ENCODE results near the gene WWC2. TPM values are rescaled to one million over a fixed set of nuclear protein-coding genes. Genes with fewer than 3 reads are reported as not detected.

Gene WWC2
- total and polyA plus RNA-seq, 2 experiments from 2014 or later: 50.5 to 74.2 TPM

GRCh38 chr4:183186813-183187212, 87.8 kb downstream of the WWC2 start:
- no peak for TF ChIP-seq POLR2AphosphoS5 (IDR thresholded peaks at IDR 0.05; ENCODE audit: low read depth)
- TF ChIP-seq EZH2phosphoT487 (IDR thresholded peaks at IDR 0.05; ENCODE audit: unreplicated experiment): no peak
- no peak for TF ChIP-seq EZH2 (IDR thresholded peaks at IDR 0.05; ENCODE audit: low read depth, unreplicated experiment)
- no peak for TF ChIP-seq CREB1 (CRISPR knock-in tag; IDR thresholded peaks at IDR 0.05; ENCODE audit: low read depth)
- TF ChIP-seq STAT1 (IDR thresholded peaks at IDR 0.05; ENCODE audit: unreplicated experiment): no peak
- TF ChIP-seq ETS1 (IDR thresholded peaks at IDR 0.05): no peak
- no peak for TF ChIP-seq ZNF331 (CRISPR knock-in tag; IDR thresholded peaks at IDR 0.05; ENCODE audit: low read depth)
- no peak for TF ChIP-seq CTCF (conservative IDR thresholded peaks at IDR 0.05; ENCODE audit: low read depth in 2 of 2)
- no peak for TF ChIP-seq NANOG (IDR thresholded peaks at IDR 0.05; ENCODE audit: borderline replicate concordance)
- TF ChIP-seq ZNF462 (CRISPR knock-in tag; IDR thresholded peaks at IDR 0.05): no peak
- no peak for TF ChIP-seq JUNB (IDR thresholded peaks at IDR 0.05; ENCODE audit: unreplicated experiment)
- TF ChIP-seq, protein P1, sequence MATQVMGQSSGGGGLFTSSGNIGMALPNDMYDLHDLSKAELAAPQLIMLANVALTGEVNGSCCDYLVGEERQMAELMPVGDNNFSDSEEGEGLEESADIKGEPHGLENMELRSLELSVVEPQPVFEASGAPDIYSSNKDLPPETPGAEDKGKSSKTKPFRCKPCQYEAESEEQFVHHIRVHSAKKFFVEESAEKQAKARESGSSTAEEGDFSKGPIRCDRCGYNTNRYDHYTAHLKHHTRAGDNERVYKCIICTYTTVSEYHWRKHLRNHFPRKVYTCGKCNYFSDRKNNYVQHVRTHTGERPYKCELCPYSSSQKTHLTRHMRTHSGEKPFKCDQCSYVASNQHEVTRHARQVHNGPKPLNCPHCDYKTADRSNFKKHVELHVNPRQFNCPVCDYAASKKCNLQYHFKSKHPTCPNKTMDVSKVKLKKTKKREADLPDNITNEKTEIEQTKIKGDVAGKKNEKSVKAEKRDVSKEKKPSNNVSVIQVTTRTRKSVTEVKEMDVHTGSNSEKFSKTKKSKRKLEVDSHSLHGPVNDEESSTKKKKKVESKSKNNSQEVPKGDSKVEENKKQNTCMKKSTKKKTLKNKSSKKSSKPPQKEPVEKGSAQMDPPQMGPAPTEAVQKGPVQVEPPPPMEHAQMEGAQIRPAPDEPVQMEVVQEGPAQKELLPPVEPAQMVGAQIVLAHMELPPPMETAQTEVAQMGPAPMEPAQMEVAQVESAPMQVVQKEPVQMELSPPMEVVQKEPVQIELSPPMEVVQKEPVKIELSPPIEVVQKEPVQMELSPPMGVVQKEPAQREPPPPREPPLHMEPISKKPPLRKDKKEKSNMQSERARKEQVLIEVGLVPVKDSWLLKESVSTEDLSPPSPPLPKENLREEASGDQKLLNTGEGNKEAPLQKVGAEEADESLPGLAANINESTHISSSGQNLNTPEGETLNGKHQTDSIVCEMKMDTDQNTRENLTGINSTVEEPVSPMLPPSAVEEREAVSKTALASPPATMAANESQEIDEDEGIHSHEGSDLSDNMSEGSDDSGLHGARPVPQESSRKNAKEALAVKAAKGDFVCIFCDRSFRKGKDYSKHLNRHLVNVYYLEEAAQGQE (IDR thresholded peaks at IDR 0.05; ENCODE audit: unreplicated experiment): no peak
- no peak for TF ChIP-seq ZNF114 (CRISPR knock-in tag; IDR thresholded peaks at IDR 0.05)
- no peak overlapping the region for H2AFZ ChIP-seq
- Mint-ChIP-seq H3K36me3 (ENCODE audit: low read depth) (peaks cover 28% of the 10 kb centered on the region), H3K9me3 (peaks cover 8% of the 10 kb centered on the region; the same call in 2 of the 3 replicates), H3K4me3 (no peak overlapping the region), H3K4me1 (peaks cover 69% of the 10 kb centered on the region), H3K27me3 (ENCODE audit: insufficient read depth, low read depth, poor library complexity) (peaks cover 6% of the 10 kb centered on the region), H3K27ac (peak overlapping the region; percentile 87; the same call in 1 of the 2 replicates)
- H3K4me2 ChIP-seq: no peak overlapping the region
- H3K9me2 ChIP-seq (ENCODE audit: insufficient read depth): no peaks in the 10 kb centered on the region
- ATAC-seq (no peak), DNase-seq (ENCODE audit: low spot score) (no peak)
- peaks cover 8% of the 10 kb centered on the region; the same call in 1 of the 2 replicates for H3F3A ChIP-seq (replicated peaks; ENCODE audit: low read depth)
- H3K4me3 ChIP-seq: no peak overlapping the region
- no peaks in the 10 kb centered on the region for H3K27me3 ChIP-seq (ENCODE audit: insufficient read depth)
- peaks cover 66% of the 10 kb centered on the region for H3K4me1 ChIP-seq (ENCODE audit: insufficient read depth)
- peaks cover 85% of the 10 kb centered on the region for H3K79me2 ChIP-seq (replicated peaks; ENCODE audit: insufficient read depth)
- no peaks in the 10 kb centered on the region for H3K36me3 ChIP-seq (ENCODE audit: insufficient read depth)
- 0 out of 2 replicates have a peak, but pooled peaks cover 6% of the 10 kb centered on the region for H4K20me1 ChIP-seq (replicated peaks; ENCODE audit: insufficient read depth)
- no peak overlapping the region for H3K27ac ChIP-seq (ENCODE audit: low read depth)
